ENCODE measurements around the gene HELZ2. TPM values are rescaled to one million over a fixed set of nuclear protein-coding genes. Genes with fewer than 3 reads are reported as not detected.
"Not testable (repeated sequence)": the region's sequence is repeated elsewhere in the genome, so short reads cannot be mapped to it uniquely, and the experiment has no call there.

HELZ2 gene
- total and polyA plus RNA-seq, 2 experiments from 2014 or later, result 5.2 to 48.9 TPM

- H3K27ac Mint-ChIP-seq, result no peak overlapping the region
- ATAC-seq, result no peak
- H3K4me3 ChIP-seq, result no peak overlapping the region
- H3K4me1 Mint-ChIP-seq, result no peaks in the 10 kb centered on the region
- H3K27ac ChIP-seq (ENCODE audit: low read depth), result no peak overlapping the region
- DNase-seq (ENCODE audit: low spot score), result no peak
- no peaks in the 10 kb centered on the region for H3K9me3 Mint-ChIP-seq
- no peak overlapping the region for H2AFZ ChIP-seq
- H3K9me2 ChIP-seq (ENCODE audit: insufficient read depth), result no peaks in the 10 kb centered on the region
- peaks cover 5% of the 10 kb centered on the region for H3K27me3 Mint-ChIP-seq (ENCODE audit: insufficient read depth, low read depth, poor library complexity)
- H3K4me2 ChIP-seq, result no peak overlapping the region
- peaks cover 15% of the 10 kb centered on the region; the same call in 1 of the 2 replicates for H3K36me3 ChIP-seq (ENCODE audit: insufficient read depth)
- H3K4me1 ChIP-seq (ENCODE audit: insufficient read depth), result no peaks in the 10 kb centered on the region
- peaks cover 3% of the 10 kb centered on the region; the same call in 1 of the 2 replicates for H4K20me1 ChIP-seq (replicated peaks; ENCODE audit: insufficient read depth)
- H3K36me3 Mint-ChIP-seq (ENCODE audit: low read depth), result peaks cover 30% of the 10 kb centered on the region
- no peaks in the 10 kb centered on the region for H3K27me3 ChIP-seq (ENCODE audit: insufficient read depth)
- TF ChIP-seq REST (IDR thresholded peaks at IDR 0.05; ENCODE audit: unreplicated experiment), result no peak
- TF ChIP-seq ZNF331 (CRISPR knock-in tag; IDR thresholded peaks at IDR 0.05; ENCODE audit: low read depth), result no peak
- TF ChIP-seq EZH2 (IDR thresholded peaks at IDR 0.05; ENCODE audit: low read depth, unreplicated experiment), result no peak
- TF ChIP-seq, protein P1, sequence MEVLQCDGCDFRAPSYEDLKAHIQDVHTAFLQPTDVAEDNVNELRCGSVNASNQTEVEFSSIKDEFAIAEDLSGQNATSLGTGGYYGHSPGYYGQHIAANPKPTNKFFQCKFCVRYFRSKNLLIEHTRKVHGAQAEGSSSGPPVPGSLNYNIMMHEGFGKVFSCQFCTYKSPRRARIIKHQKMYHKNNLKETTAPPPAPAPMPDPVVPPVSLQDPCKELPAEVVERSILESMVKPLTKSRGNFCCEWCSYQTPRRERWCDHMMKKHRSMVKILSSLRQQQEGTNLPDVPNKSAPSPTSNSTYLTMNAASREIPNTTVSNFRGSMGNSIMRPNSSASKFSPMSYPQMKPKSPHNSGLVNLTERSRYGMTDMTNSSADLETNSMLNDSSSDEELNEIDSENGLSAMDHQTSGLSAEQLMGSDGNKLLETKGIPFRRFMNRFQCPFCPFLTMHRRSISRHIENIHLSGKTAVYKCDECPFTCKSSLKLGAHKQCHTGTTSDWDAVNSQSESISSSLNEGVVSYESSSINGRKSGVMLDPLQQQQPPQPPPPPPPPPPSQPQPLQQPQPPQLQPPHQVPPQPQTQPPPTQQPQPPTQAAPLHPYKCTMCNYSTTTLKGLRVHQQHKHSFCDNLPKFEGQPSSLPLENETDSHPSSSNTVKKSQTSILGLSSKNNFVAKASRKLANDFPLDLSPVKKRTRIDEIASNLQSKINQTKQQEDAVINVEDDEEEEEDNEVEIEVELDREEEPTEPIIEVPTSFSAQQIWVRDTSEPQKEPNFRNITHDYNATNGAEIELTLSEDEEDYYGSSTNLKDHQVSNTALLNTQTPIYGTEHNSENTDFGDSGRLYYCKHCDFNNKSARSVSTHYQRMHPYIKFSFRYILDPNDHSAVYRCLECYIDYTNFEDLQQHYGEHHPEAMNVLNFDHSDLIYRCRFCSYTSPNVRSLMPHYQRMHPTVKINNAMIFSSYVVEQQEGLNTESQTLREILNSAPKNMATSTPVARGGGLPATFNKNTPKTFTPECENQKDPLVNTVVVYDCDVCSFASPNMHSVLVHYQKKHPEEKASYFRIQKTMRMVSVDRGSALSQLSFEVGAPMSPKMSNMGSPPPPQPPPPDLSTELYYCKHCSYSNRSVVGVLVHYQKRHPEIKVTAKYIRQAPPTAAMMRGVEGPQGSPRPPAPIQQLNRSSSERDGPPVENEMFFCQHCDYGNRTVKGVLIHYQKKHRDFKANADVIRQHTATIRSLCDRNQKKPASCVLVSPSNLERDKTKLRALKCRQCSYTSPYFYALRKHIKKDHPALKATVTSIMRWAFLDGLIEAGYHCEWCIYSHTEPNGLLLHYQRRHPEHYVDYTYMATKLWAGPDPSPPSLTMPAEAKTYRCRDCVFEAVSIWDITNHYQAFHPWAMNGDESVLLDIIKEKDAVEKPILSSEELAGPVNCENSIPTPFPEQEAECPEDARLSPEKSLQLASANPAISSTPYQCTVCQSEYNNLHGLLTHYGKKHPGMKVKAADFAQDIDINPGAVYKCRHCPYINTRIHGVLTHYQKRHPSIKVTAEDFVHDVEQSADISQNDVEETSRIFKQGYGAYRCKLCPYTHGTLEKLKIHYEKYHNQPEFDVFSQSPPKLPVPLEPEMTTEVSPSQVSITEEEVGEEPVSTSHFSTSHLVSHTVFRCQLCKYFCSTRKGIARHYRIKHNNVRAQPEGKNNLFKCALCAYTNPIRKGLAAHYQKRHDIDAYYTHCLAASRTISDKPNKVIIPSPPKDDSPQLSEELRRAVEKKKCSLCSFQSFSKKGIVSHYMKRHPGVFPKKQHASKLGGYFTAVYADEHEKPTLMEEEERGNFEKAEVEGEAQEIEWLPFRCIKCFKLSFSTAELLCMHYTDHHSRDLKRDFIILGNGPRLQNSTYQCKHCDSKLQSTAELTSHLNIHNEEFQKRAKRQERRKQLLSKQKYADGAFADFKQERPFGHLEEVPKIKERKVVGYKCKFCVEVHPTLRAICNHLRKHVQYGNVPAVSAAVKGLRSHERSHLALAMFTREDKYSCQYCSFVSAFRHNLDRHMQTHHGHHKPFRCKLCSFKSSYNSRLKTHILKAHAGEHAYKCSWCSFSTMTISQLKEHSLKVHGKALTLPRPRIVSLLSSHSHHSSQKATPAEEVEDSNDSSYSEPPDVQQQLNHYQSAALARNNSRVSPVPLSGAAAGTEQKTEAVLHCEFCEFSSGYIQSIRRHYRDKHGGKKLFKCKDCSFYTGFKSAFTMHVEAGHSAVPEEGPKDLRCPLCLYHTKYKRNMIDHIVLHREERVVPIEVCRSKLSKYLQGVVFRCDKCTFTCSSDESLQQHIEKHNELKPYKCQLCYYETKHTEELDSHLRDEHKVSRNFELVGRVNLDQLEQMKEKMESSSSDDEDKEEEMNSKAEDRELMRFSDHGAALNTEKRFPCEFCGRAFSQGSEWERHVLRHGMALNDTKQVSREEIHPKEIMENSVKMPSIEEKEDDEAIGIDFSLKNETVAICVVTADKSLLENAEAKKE (CRISPR knock-in tag; IDR thresholded peaks at IDR 0.05), result no peak
- TF ChIP-seq EZH2phosphoT487 (IDR thresholded peaks at IDR 0.05; ENCODE audit: unreplicated experiment), result no peak
- no peak for TF ChIP-seq STAT1 (IDR thresholded peaks at IDR 0.05; ENCODE audit: unreplicated experiment)
- peaks cover 13% of the 10 kb centered on the region for H3K79me2 ChIP-seq (replicated peaks; ENCODE audit: insufficient read depth)
- H3K4me3 Mint-ChIP-seq, result no peak overlapping the region
- 0 out of 2 replicates have a peak, but pooled peaks cover 5% of the 10 kb centered on the region for H3F3A ChIP-seq (replicated peaks; ENCODE audit: low read depth)
Measured at GRCh38 chr20:63602321-63602720, 28.3 kb upstream of the HELZ2 start.

GRCh38 chr20:63601679-63602078, 27.6 kb upstream of the HELZ2 start:
- H3K36me3 ChIP-seq (ENCODE audit: insufficient read depth), result peaks cover 15% of the 10 kb centered on the region; the same call in 1 of the 2 replicates

More at GRCh38 chr20:63601679-63602078, 27.6 kb upstream of the HELZ2 start:
- not testable (repeated sequence) for H3K4me2 ChIP-seq; H3F3A ChIP-seq (replicated peaks; ENCODE audit: low read depth); H3K27ac Mint-ChIP-seq; H3K27ac ChIP-seq (ENCODE audit: low read depth); H3K4me3 ChIP-seq; H3K9me2 ChIP-seq (ENCODE audit: insufficient read depth); H3K4me1 ChIP-seq (ENCODE audit: insufficient read depth); H3K27me3 ChIP-seq (ENCODE audit: insufficient read depth); DNase-seq (ENCODE audit: low spot score); H3K4me1 Mint-ChIP-seq; H3K9me3 Mint-ChIP-seq; H3K4me3 Mint-ChIP-seq; H3K27me3 Mint-ChIP-seq (ENCODE audit: insufficient read depth, low read depth, poor library complexity); H4K20me1 ChIP-seq (replicated peaks; ENCODE audit: insufficient read depth); ATAC-seq; H2AFZ ChIP-seq
- peaks cover 13% of the 10 kb centered on the region for H3K79me2 ChIP-seq (replicated peaks; ENCODE audit: insufficient read depth)
- peaks cover 30% of the 10 kb centered on the region for H3K36me3 Mint-ChIP-seq (ENCODE audit: low read depth)
